WTC11 (cell line): ENCODE results near the gene HELQ. TPM values are rescaled to one million over a fixed set of nuclear protein-coding genes. Genes with fewer than 3 reads are reported as not detected.

ENCODE experiments used
- AR ChIP-seq: fragments of 250-450 bp; sonication (Bioruptor Pico); IDR thresholded peaks from 2 replicates; pipeline ENCODE4 v1.9.0; 2021; ENCODE audit warnings: mild to moderate bottlenecking
- FOXJ3 ChIP-seq: sonication (generic); formaldehyde crosslinking; IDR thresholded peaks from 2 replicates; pipeline ENCODE4 v1.9.0; 2021; ENCODE audit warnings: missing genetic modification reagents, mild to moderate bottlenecking, borderline replicate concordance
- GABPB1 ChIP-seq: sonication (generic); formaldehyde crosslinking; IDR thresholded peaks from 2 replicates; pipeline ENCODE4 v1.8.1; 2023; ENCODE audit warnings: mild to moderate bottlenecking, missing genetic modification reagents
- GTF2I ChIP-seq: fragments of 250-450 bp; sonication (Bioruptor Pico); conservative IDR thresholded peaks from 2 replicates; pipeline ENCODE4 v1.4.0; 2021; ENCODE audit warnings: mild to moderate bottlenecking
- IRF1 ChIP-seq: sonication (generic); formaldehyde crosslinking; IDR thresholded peaks from 2 replicates; pipeline ENCODE4 v1.8.0; 2023; ENCODE audit warnings: missing genetic modification reagents
- IRF2 ChIP-seq: sonication (generic); formaldehyde crosslinking; IDR thresholded peaks from 2 replicates; pipeline ENCODE4 v1.8.0; 2022; ENCODE audit warnings: low read depth, missing genetic modification reagents, borderline replicate concordance
- NR3C1 ChIP-seq: sonication (generic); formaldehyde crosslinking; conservative IDR thresholded peaks from 2 replicates; pipeline ENCODE4 v1.8.1; 2023; ENCODE audit warnings: low read depth, mild to moderate bottlenecking, missing genetic modification reagents
- PRRX2 ChIP-seq: fragments of 250-450 bp; sonication (Bioruptor Pico); IDR thresholded peaks from 2 replicates; pipeline ENCODE4 v1.8.0; 2021; ENCODE audit warnings: mild to moderate bottlenecking
- TEAD1 ChIP-seq: sonication (generic); formaldehyde crosslinking; IDR thresholded peaks from 2 replicates; pipeline ENCODE4 v1.8.0; 2022; ENCODE audit warnings: mild to moderate bottlenecking, missing genetic modification reagents
- ZBTB21 ChIP-seq: sonication (generic); formaldehyde crosslinking; IDR thresholded peaks from 2 replicates; pipeline ENCODE4 v1.8.1; 2023; ENCODE audit warnings: mild to moderate bottlenecking, missing genetic modification reagents, borderline replicate concordance
- ZNF416 ChIP-seq: fragments of 250-450 bp; sonication (Bioruptor Pico); IDR thresholded peaks from 2 replicates; pipeline ENCODE4 v1.9.0; 2021; ENCODE audit warnings: mild to moderate bottlenecking, inconsistent platforms
- ZNF423 ChIP-seq: fragments of 250-450 bp; sonication (Bioruptor Pico); IDR thresholded peaks from 2 replicates; pipeline ENCODE4 v2.1.2; 2022; ENCODE audit warnings: mild to moderate bottlenecking, moderate library complexity
- ZNF532 ChIP-seq: fragments of 250-450 bp; sonication (Bioruptor Pico); IDR thresholded peaks from 2 replicates; pipeline ENCODE4 v1.9.0; 2021; ENCODE audit warnings: mild to moderate bottlenecking, borderline replicate concordance
- ZNF671 ChIP-seq: fragments of 250-450 bp; sonication (Bioruptor Pico); IDR thresholded peaks from 2 replicates; pipeline ENCODE4 v1.8.0; 2021; ENCODE audit warnings: mild to moderate bottlenecking
- total RNA-seq: library from RNA; stranded (reverse); gene quantifications from 3 replicates; pipeline ENCODE4 v1.2.3, GENCODE V29; 2021
- TF ChIP-seq, protein P1 (sequence below): sonication (generic); formaldehyde crosslinking; IDR thresholded peaks from 2 replicates; pipeline ENCODE4 v1.8.1; 2023; ENCODE audit warnings: mild to moderate bottlenecking, moderate library complexity, missing genetic modification reagents
- TF ChIP-seq, protein P2 (sequence below): fragments of 250-450 bp; sonication (Bioruptor Pico); IDR thresholded peaks from 2 replicates; pipeline ENCODE4 v1.8.0; 2021; ENCODE audit warnings: mild to moderate bottlenecking
- TF ChIP-seq, protein P3 (sequence below): sonication (generic); formaldehyde crosslinking; IDR thresholded peaks from 2 replicates; pipeline ENCODE4 v1.8.0; 2022; ENCODE audit warnings: mild to moderate bottlenecking, missing genetic modification reagents
- TF ChIP-seq, protein P4 (sequence below): sonication (generic); formaldehyde crosslinking; IDR thresholded peaks from 2 replicates; pipeline ENCODE4 v1.8.0; 2023; ENCODE audit warnings: missing genetic modification reagents, mild to moderate bottlenecking, borderline replicate concordance
- TF ChIP-seq, protein P5 (sequence below): fragments of 250-450 bp; sonication (Bioruptor Pico); IDR thresholded peaks from 2 replicates; pipeline ENCODE4 v1.9.0; 2021; ENCODE audit warnings: mild to moderate bottlenecking

Gene HELQ
- total RNA-seq, 1 experiment from 2014 or later = 10.1 TPM

GRCh38 chr4:83484500-83485461 is 29.2 kb upstream of the HELQ start, which contains the start of gene ABRAXAS1 (continued):
- TF ChIP-seq NR3C1 (CRISPR knock-in tag) = no peak
- no peak for TF ChIP-seq GTF2I (CRISPR knock-in tag)
- no peak for TF ChIP-seq PRRX2 (CRISPR knock-in tag)
- TF ChIP-seq, protein P1, sequence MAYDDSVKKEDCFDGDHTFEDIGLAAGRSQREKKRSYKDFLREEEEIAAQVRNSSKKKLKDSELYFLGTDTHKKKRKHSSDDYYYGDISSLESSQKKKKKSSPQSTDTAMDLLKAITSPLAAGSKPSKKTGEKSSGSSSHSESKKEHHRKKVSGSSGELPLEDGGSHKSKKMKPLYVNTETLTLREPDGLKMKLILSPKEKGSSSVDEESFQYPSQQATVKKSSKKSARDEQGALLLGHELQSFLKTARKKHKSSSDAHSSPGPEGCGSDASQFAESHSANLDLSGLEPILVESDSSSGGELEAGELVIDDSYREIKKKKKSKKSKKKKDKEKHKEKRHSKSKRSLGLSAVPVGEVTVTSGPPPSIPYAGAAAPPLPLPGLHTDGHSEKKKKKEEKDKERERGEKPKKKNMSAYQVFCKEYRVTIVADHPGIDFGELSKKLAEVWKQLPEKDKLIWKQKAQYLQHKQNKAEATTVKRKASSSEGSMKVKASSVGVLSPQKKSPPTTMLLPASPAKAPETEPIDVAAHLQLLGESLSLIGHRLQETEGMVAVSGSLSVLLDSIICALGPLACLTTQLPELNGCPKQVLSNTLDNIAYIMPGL (CRISPR knock-in tag) = peak; percentile 84; the same call in 1 of the 2 replicates
- TF ChIP-seq ZNF671 (CRISPR knock-in tag) = no peak
- no peak for TF ChIP-seq ZNF423 (CRISPR knock-in tag)
- TF ChIP-seq, protein P2, sequence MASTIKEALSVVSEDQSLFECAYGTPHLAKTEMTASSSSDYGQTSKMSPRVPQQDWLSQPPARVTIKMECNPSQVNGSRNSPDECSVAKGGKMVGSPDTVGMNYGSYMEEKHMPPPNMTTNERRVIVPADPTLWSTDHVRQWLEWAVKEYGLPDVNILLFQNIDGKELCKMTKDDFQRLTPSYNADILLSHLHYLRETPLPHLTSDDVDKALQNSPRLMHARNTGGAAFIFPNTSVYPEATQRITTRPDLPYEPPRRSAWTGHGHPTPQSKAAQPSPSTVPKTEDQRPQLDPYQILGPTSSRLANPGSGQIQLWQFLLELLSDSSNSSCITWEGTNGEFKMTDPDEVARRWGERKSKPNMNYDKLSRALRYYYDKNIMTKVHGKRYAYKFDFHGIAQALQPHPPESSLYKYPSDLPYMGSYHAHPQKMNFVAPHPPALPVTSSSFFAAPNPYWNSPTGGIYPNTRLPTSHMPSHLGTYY = no peak
- TF ChIP-seq, protein P3, sequence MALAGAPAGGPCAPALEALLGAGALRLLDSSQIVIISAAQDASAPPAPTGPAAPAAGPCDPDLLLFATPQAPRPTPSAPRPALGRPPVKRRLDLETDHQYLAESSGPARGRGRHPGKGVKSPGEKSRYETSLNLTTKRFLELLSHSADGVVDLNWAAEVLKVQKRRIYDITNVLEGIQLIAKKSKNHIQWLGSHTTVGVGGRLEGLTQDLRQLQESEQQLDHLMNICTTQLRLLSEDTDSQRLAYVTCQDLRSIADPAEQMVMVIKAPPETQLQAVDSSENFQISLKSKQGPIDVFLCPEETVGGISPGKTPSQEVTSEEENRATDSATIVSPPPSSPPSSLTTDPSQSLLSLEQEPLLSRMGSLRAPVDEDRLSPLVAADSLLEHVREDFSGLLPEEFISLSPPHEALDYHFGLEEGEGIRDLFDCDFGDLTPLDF (CRISPR knock-in tag) = no peak
- TF ChIP-seq ZBTB21 (CRISPR knock-in tag) = 0 out of 2 replicates have a peak, but pooled peaks have one; percentile 83
- no peak for TF ChIP-seq AR (CRISPR knock-in tag)
- TF ChIP-seq, protein P4, sequence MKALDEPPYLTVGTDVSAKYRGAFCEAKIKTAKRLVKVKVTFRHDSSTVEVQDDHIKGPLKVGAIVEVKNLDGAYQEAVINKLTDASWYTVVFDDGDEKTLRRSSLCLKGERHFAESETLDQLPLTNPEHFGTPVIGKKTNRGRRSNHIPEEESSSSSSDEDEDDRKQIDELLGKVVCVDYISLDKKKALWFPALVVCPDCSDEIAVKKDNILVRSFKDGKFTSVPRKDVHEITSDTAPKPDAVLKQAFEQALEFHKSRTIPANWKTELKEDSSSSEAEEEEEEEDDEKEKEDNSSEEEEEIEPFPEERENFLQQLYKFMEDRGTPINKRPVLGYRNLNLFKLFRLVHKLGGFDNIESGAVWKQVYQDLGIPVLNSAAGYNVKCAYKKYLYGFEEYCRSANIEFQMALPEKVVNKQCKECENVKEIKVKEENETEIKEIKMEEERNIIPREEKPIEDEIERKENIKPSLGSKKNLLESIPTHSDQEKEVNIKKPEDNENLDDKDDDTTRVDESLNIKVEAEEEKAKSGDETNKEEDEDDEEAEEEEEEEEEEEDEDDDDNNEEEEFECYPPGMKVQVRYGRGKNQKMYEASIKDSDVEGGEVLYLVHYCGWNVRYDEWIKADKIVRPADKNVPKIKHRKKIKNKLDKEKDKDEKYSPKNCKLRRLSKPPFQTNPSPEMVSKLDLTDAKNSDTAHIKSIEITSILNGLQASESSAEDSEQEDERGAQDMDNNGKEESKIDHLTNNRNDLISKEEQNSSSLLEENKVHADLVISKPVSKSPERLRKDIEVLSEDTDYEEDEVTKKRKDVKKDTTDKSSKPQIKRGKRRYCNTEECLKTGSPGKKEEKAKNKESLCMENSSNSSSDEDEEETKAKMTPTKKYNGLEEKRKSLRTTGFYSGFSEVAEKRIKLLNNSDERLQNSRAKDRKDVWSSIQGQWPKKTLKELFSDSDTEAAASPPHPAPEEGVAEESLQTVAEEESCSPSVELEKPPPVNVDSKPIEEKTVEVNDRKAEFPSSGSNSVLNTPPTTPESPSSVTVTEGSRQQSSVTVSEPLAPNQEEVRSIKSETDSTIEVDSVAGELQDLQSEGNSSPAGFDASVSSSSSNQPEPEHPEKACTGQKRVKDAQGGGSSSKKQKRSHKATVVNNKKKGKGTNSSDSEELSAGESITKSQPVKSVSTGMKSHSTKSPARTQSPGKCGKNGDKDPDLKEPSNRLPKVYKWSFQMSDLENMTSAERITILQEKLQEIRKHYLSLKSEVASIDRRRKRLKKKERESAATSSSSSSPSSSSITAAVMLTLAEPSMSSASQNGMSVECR (CRISPR knock-in tag) = 0 out of 2 replicates have a peak, but pooled peaks have one; percentile 93
- TF ChIP-seq ZNF416 (CRISPR knock-in tag) = no peak
- TF ChIP-seq TEAD1 (CRISPR knock-in tag) = peak; percentile 78; the same call in 1 of the 2 replicates
- no peak for TF ChIP-seq ZNF532 (CRISPR knock-in tag)
- TF ChIP-seq IRF2 (CRISPR knock-in tag) = peak; percentile 66; the same call in 1 of the 2 replicates
- no peak for TF ChIP-seq FOXJ3 (CRISPR knock-in tag)
- 0 out of 2 replicates have a peak, but pooled peaks have one; percentile 17 for TF ChIP-seq IRF1
- TF ChIP-seq, protein P5, sequence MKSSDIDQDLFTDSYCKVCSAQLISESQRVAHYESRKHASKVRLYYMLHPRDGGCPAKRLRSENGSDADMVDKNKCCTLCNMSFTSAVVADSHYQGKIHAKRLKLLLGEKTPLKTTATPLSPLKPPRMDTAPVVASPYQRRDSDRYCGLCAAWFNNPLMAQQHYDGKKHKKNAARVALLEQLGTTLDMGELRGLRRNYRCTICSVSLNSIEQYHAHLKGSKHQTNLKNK (CRISPR knock-in tag) = no peak
- peak; percentile 41; the same call in 1 of the 2 replicates for TF ChIP-seq GABPB1 (CRISPR knock-in tag)
